Naive thymus-derived CD8-positive, alpha-beta T cell (primary cell): Measurements from ENCODE around the gene C18orf54. TPM values are rescaled to one million over a fixed set of nuclear protein-coding genes. Genes with fewer than 3 reads are reported as not detected.
"Not testable (repeated sequence)": the region's sequence is repeated elsewhere in the genome, so short reads cannot be mapped to it uniquely, and the experiment has no call there.

ENCODE experiments used
- ATAC-seq, 2 donors: fragments of 150-1000 bp; cut with Tn5 transposase in 1 of 2; sonication (Bioruptor Pico), chemical (Tn5 transposase) in 1 of 2; 1 replicate in 1 of 2; 2 replicates in 1 of 2; pipeline ENCODE4 v1.10.0; 2021; ENCODE audit warnings: mild to moderate bottlenecking in 2 of 2, moderate library complexity in 2 of 2
- POLR2A ChIA-PET: fragments of 350-600 bp; sonication (Branson Sonifier 250); formaldehyde crosslinking; loops from one replicate; lab custom pipeline; 2021; ENCODE audit warnings: antibody characterized with exemption; lab: Charles Lee
- DNase-seq, 10 donors: peaks; one replicate each; pipeline versions ENCODE4 v3.0.0 to v3.0.0-alpha.2; 2020 to 2022
- H3K27ac Mint-ChIP-seq, 10 donors: one replicate each; pipeline ENCODE4 v1.8.0; 2020 to 2022; ENCODE audit warnings: mild to moderate bottlenecking in 10 of 10, mixed read lengths in 10 of 10, moderate library complexity in 4 of 10, inconsistent platforms in 1 of 10
- H3K27me3 Mint-ChIP-seq, 5 donors: one replicate each; pipeline ENCODE4 v1.8.0; 2021 to 2022; ENCODE audit warnings: mixed read lengths in 5 of 5
- H3K36me3 Mint-ChIP-seq, 3 donors: one replicate each; pipeline ENCODE4 v1.8.0; 2020 to 2022; ENCODE audit warnings: mixed read lengths in 3 of 3, mild to moderate bottlenecking in 2 of 3, inconsistent platforms in 1 of 3
- H3K4me1 Mint-ChIP-seq, 4 donors: one replicate each; pipeline ENCODE4 v1.8.0; 2021 to 2022; ENCODE audit warnings: mixed read lengths in 4 of 4
- H3K4me3 Mint-ChIP-seq, 10 donors: one replicate each; pipeline ENCODE4 v1.8.0; 2020 to 2022; ENCODE audit warnings: mild to moderate bottlenecking in 10 of 10, mixed read lengths in 10 of 10, moderate library complexity in 6 of 10, inconsistent platforms in 1 of 10
- H3K9me3 Mint-ChIP-seq, 9 donors: one replicate each; pipeline ENCODE4 v1.8.0; 2020 to 2022; ENCODE audit warnings: mixed read lengths in 9 of 9, mild to moderate bottlenecking in 3 of 9, inconsistent platforms in 1 of 9, moderate library complexity in 1 of 9
- polyA plus RNA-seq, 3 donors: library from polyadenylated mRNA; unstranded; fragments of 300-500 nt; fragmentation: Illumina TruSeq; gene quantifications; one replicate each; pipeline ENCODE4 v1.2.3, GENCODE V29; 2021
- total RNA-seq, 8 experiments: library from RNA in 2 of 8; stranded (reverse) in 2 of 8; gene quantifications; one replicate each; pipeline ENCODE4 v1.2.3 and lab custom pipeline; 2021 to 2026

Gene C18orf54
- total and polyA plus RNA-seq, 5 experiments from 2014 or later = 0.98 to 4.2 (median 1.3) TPM

GRCh38 chr18:54357082-54357659 is 535 bp upstream of the C18orf54 start:
- POLR2A ChIA-PET = interaction anchor here (0.6 to 2.2 kb wide), 5 partner anchors 61 to 224 kb away, joined by 3 to 15 read pairs (median 7); partner anchors contain the start of genes MBD2 and POLI
- Mint-ChIP-seq H3K9me3 (peaks cover 0 to 2% (median 0%) of the 10 kb centered on the region in 9 donors), H3K4me3 (peak overlapping the region; percentile 93 to 100 (median 99)), H3K36me3 (peaks cover 0 to 5% (median 4%) of the 10 kb centered on the region in 3 donors), H3K27ac (peak overlapping the region; percentile 86 to 99 (median 96)), H3K4me1 (peaks cover 9 to 21% (median 16%) of the 10 kb centered on the region in 4 donors), H3K27me3 (peaks cover 2 to 6% (median 4%) of the 10 kb centered on the region in 5 donors)
- DNase-seq = no peak
- peak in 1 of 2 donors; percentile 29 for ATAC-seq

- peak overlapping the region; percentile 93 to 100 (median 99) for H3K4me3 Mint-ChIP-seq
- H3K27ac Mint-ChIP-seq = peak overlapping the region; percentile 86 to 99 (median 96)
- H3K9me3 Mint-ChIP-seq = no peaks in the 10 kb centered on the region
- peaks cover 0 to 4% (median 1%) of the 10 kb centered on the region in 5 donors for H3K27me3 Mint-ChIP-seq
- peaks cover 9 to 21% (median 16%) of the 10 kb centered on the region in 4 donors for H3K4me1 Mint-ChIP-seq
- ATAC-seq (no peak), DNase-seq (no peak)
- peaks cover 0 to 4% (median 4%) of the 10 kb centered on the region in 3 donors for H3K36me3 Mint-ChIP-seq
- POLR2A ChIA-PET = no interaction called here
These were observed 862 bp downstream of the C18orf54 start for GRCh38 chr18:54358495-54359040.

GRCh38 chr18:54359233-54359632 is 1.5 kb downstream of the C18orf54 start:
- peaks cover 0 to 4% (median 1%) of the 10 kb centered on the region in 5 donors for H3K27me3 Mint-ChIP-seq
- ATAC-seq (no peak), DNase-seq (no peak)
- H3K27ac Mint-ChIP-seq = no peak overlapping the region
- H3K4me3 Mint-ChIP-seq = peak overlapping the region in 8 of 10 donors; percentile 93 to 100 (median 100)
- POLR2A ChIA-PET = no interaction called here
- H3K9me3 Mint-ChIP-seq = no peaks in the 10 kb centered on the region
- peaks cover 9 to 21% (median 16%) of the 10 kb centered on the region in 4 donors for H3K4me1 Mint-ChIP-seq
- peaks cover 0 to 4% (median 4%) of the 10 kb centered on the region in 3 donors for H3K36me3 Mint-ChIP-seq

- peaks cover 0 to 1% (median 0%) of the 10 kb centered on the region in 5 donors for H3K27me3 Mint-ChIP-seq
- POLR2A ChIA-PET = no interaction called here
- no peaks in the 10 kb centered on the region for H3K9me3 Mint-ChIP-seq
- ATAC-seq = no peak
- no peak overlapping the region for H3K4me3 Mint-ChIP-seq
- H3K27ac Mint-ChIP-seq = no peak overlapping the region
- DNase-seq = no peak
- H3K4me1 Mint-ChIP-seq = peaks cover 9 to 21% (median 16%) of the 10 kb centered on the region in 4 donors
- H3K36me3 Mint-ChIP-seq = peaks cover 0 to 4% (median 4%) of the 10 kb centered on the region in 3 donors
These were observed 2.7 kb downstream of the C18orf54 start for GRCh38 chr18:54360406-54360805.

GRCh38 chr18:54378057-54378456 is 20.4 kb downstream of the C18orf54 start:
- H3K27ac Mint-ChIP-seq = no peak overlapping the region
- H3K9me3 Mint-ChIP-seq = no peaks in the 10 kb centered on the region
- ATAC-seq = no peak
- H3K36me3 Mint-ChIP-seq = peaks cover 0 to 11% (median 10%) of the 10 kb centered on the region in 3 donors
- DNase-seq = no peak
- H3K4me1 Mint-ChIP-seq = peaks cover 0 to 3% (median 0%) of the 10 kb centered on the region in 4 donors
- peak overlapping the region in 1 of 10 donors; percentile 12 for H3K4me3 Mint-ChIP-seq
- no peaks in the 10 kb centered on the region for H3K27me3 Mint-ChIP-seq
- POLR2A ChIA-PET = no interaction called here

GRCh38 chr18:54381640-54382039 is 23.9 kb downstream of the C18orf54 start:
- Mint-ChIP-seq H3K4me1 (peaks cover 0 to 3% (median 0%) of the 10 kb centered on the region in 4 donors), H3K4me3 (no peak overlapping the region), H3K27me3 (no peaks in the 10 kb centered on the region), H3K36me3 (peaks cover 0 to 8% (median 6%) of the 10 kb centered on the region in 3 donors), H3K27ac (no peak overlapping the region), H3K9me3 (peaks cover 0 to 2% (median 0%) of the 10 kb centered on the region in 9 donors)
- no peak for ATAC-seq
- POLR2A ChIA-PET = no interaction called here
- DNase-seq = no peak

- Mint-ChIP-seq H3K9me3 (peaks cover 0 to 2% (median 0%) of the 10 kb centered on the region in 9 donors), H3K27ac (peak overlapping the region in 1 of 10 donors; percentile 13), H3K27me3 (peaks cover 0 to 3% (median 0%) of the 10 kb centered on the region in 5 donors), H3K36me3 (peaks cover 0 to 8% (median 6%) of the 10 kb centered on the region in 3 donors), H3K4me3 (no peak overlapping the region), H3K4me1 (peaks cover 0 to 3% (median 0%) of the 10 kb centered on the region in 4 donors)
- ATAC-seq (no peak), DNase-seq (no peak)
- POLR2A ChIA-PET = no interaction called here
These were observed 24.4 kb downstream of the C18orf54 start for GRCh38 chr18:54382076-54382475.

GRCh38 chr18:54382733-54383252 is 25.1 kb downstream of the C18orf54 start:
- H3K36me3 Mint-ChIP-seq = peaks cover 0 to 8% (median 6%) of the 10 kb centered on the region in 3 donors
- peaks cover 0 to 2% (median 0%) of the 10 kb centered on the region in 9 donors for H3K9me3 Mint-ChIP-seq
- POLR2A ChIA-PET = no interaction called here
- peaks cover 0 to 5% (median 0%) of the 10 kb centered on the region in 5 donors for H3K27me3 Mint-ChIP-seq
- H3K4me3 Mint-ChIP-seq = no peak overlapping the region
- DNase-seq (no peak), ATAC-seq (no peak)
- H3K27ac Mint-ChIP-seq = peak overlapping the region in 1 of 10 donors; percentile 56
- H3K4me1 Mint-ChIP-seq = peaks cover 0 to 3% (median 0%) of the 10 kb centered on the region in 4 donors

GRCh38 chr18:54386043-54386442 is 28.3 kb downstream of the C18orf54 start:
- Mint-ChIP-seq H3K9me3 (peaks cover 0 to 2% (median 0%) of the 10 kb centered on the region in 9 donors), H3K27me3 (peaks cover 3 to 32% (median 10%) of the 10 kb centered on the region in 5 donors), H3K27ac (peak overlapping the region in 1 of 10 donors; percentile 15), H3K4me1 (peaks cover 0 to 12% (median 1%) of the 10 kb centered on the region in 4 donors), H3K4me3 (no peak overlapping the region), H3K36me3 (peaks cover 0 to 3% (median 0%) of the 10 kb centered on the region in 3 donors)
- DNase-seq (no peak), ATAC-seq (no peak)
- POLR2A ChIA-PET = no interaction called here

- DNase-seq, H3K9me3 Mint-ChIP-seq, H3K27ac Mint-ChIP-seq, H3K4me3 Mint-ChIP-seq, ATAC-seq, POLR2A ChIA-PET, H3K36me3 Mint-ChIP-seq: not testable (repeated sequence)
- Mint-ChIP-seq H3K27me3 (peaks cover 3 to 38% (median 10%) of the 10 kb centered on the region in 5 donors), H3K4me1 (peaks cover 0 to 12% (median 1%) of the 10 kb centered on the region in 4 donors)
These were observed 29.2 kb downstream of the C18orf54 start for GRCh38 chr18:54386800-54387495.

GRCh38 chr18:54387631-54388030 is 29.9 kb downstream of the C18orf54 start:
- ATAC-seq = no peak

More at GRCh38 chr18:54387631-54388030, 29.9 kb downstream of the C18orf54 start:
- DNase-seq = no peak
- POLR2A ChIA-PET = no interaction called here
- Mint-ChIP-seq H3K27ac (no peak overlapping the region), H3K4me3 (no peak overlapping the region), H3K9me3 (peaks cover 0 to 2% (median 0%) of the 10 kb centered on the region in 9 donors), H3K27me3 (peaks cover 3 to 38% (median 14%) of the 10 kb centered on the region in 5 donors), H3K4me1 (peaks cover 0 to 12% (median 1%) of the 10 kb centered on the region in 4 donors), H3K36me3 (no peaks in the 10 kb centered on the region)
